GM21737 (cell line): Measurements from ENCODE around the gene CLN5.
"Not testable (repeated sequence)": the region's sequence is repeated elsewhere in the genome, so short reads cannot be mapped to it uniquely, and the experiment has no call there.

Experiments used
- ATAC-seq: cut with Tn5 transposase; IDR thresholded peaks from one replicate; pipeline ENCODE4 v1.9.1; 2021; ENCODE audit warnings: mild to moderate bottlenecking, moderate library complexity; ENCODE audit not compliant: unreplicated experiment

The CLN5 gene

DNA sequence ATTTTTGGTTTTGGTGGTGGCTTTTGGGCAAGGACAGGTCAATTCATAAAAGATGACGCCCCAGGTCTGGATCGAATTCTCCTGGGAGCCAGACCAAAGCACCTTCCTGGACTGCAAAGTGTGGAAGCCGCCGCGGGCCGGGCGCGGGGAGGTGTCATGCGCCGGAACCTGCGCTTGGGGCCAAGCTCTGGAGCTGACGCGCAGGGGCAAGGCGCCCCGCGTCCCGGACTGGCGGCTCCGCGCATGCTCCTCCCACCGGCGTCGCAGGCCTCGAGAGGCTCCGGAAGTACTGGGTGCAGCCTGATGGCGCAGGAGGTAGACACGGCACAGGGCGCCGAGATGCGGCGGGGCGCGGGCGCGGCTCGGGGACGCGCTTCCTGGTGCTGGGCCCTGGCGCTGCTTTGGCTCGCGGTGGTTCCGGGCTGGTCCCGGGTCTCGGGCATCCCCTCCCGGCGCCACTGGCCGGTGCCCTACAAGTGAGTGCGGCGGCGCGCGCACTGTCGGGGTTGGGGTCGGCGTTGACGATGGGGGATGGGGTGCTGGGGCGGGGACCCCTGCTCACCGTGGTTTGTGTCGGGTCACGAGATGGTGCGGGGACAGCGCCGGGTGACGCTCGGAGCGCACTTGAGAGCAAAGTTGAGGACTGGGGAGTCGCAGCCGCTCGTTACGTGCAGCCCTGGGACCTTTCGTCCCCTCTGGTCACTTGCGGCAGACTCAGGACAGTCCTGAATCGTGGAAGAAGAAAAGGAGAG lies at the start of gene CLN5:
Gene CLN5, plus strand, starts transcription at position 286 of the 752 bp plus-strand sequence. Its CDS starts 18 bp downstream, at position 304.
- peak; percentile 97 for ATAC-seq

DNA sequence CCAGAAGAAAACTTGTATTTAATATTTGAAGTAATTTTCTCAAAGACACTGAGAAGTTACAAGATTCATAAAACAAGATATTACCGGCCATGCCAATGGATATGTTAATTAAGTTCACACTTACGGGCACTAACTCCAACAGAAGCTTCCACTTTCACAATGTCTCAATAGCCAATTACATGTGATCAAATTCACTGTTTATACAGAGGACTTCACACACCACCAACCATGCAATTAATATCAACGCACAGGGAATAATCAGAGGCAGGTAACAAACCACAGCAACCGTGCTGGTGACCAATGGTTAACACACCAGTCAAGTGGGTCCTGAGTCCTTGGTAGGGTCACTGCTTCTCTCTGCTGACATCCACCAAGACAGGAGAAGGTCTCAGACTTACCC lies 49.5 kb upstream of the CLN5 start:
- ATAC-seq, result no peak

DNA sequence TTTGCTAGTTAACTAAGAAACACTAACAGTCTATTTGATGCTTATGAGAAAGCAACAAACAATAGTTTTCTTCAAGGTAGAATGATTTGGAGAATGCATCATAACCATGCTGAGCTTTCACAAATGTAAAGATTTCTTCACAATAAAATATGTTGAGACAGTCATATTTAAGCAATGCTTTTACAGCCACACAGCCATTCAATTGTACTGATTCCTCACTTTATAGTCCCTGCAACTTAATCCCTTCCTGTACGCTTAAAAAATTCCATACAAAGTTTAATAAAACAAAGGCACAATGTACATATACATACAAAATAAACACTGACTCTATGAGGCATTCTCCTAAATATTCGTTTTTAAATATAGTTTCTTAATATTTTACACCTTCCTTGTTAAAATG lies 48.2 kb upstream of the CLN5 start:
- ATAC-seq, result no peak

DNA sequence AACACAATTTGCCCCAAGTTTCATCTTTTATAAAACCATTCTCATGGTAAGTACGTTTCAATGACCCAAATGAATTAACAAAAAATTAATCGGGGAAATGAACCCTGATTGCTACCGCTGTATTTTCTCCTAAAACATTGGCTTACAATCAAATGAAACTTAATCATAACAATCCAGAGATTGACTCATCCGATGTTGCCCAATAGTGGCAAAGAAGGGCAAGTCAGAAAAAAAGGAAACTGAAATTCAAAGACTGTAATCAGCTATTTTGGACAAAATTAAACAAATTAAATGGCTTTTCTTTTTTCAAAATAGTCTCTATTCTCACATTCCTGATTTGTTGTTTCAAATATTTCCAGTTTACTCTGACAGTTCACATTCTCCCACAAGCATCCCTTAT lies 47.4 kb upstream of the CLN5 start:
- ATAC-seq, result no peak

DNA sequence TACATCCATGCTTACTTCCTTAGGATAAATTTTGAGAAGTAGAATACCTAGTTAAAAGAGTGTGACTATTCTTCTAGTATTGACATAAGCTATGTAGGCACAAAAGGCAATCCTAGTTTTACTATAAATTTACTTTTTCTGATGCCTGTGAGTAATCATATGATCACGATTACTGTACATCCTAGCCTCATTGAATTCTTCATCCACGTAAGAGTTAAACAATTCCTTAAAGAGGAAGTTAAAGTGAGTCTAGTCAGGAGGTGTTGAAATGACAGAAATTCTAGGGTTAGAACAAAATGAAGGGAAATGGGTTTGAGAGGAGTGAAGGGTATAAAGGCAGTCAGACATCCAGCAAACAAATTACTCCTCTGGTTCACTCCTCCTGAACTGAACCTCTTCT lies 43.7 kb upstream of the CLN5 start, which contains the start of gene ACOD1:
Gene ACOD1, plus strand, starts transcription at position 363 of the 400 bp plus-strand sequence. CDS start 48 bp downstream, outside the sequence.
- ATAC-seq, result no peak

DNA sequence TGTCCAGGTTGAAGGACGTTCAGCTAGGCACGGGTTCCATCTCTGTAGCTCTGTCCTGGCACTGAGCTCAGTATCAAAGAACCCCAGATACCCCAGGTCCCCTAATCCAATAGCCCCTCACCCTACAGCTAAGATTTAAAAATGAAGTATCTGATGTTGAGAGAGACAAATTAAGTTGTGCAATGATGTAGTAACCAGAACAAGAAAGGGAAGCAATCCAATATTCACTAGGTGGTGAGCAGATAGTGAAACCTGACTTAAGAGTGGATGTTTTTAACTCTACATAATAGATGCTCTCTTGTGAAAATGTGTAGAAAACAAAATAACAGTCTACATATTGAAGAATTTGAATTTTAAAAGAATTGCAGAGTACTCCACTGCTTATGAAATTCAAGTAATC lies 41.8 kb upstream of the CLN5 start:
- ATAC-seq, result no peak

DNA sequence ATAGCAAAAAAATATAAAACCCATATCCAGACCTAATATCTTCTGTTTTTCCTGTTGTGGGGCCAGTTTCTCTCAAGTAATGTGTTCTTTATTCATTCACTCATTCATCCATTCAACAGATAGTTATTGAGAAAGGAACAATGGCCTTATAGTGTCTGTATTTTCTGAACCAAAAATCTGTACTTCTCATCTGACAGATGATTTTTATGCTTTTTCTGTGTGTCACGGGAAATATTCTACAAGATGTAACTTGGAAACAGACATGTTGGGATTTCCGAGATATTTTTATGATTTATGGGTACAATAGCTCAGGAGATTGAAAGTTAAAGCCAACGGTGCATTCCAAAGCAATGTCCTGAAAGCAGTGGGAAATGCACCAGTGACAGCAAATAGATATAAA lies 37.9 kb upstream of the CLN5 start:
- no peak for ATAC-seq

DNA sequence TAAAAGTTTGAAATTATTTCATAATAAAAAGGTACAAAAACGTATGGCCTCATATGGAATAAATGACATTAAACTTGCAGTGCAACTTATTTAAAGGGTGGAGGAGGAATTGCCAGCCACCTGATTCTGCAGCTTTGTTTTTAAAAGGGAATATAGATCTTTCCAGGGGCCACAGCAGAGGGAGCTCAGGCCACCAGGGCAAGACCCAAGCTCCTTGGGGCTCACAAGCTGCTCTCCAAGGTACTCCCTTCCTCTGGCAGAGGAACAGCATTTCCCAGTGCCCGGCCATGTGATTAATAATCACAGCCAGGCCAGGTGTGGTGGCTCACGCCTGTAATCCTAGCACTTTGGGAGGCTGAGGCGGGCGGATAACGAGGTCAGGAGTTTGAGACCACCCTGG lies 37.3 kb upstream of the CLN5 start:
- no peak for ATAC-seq

DNA sequence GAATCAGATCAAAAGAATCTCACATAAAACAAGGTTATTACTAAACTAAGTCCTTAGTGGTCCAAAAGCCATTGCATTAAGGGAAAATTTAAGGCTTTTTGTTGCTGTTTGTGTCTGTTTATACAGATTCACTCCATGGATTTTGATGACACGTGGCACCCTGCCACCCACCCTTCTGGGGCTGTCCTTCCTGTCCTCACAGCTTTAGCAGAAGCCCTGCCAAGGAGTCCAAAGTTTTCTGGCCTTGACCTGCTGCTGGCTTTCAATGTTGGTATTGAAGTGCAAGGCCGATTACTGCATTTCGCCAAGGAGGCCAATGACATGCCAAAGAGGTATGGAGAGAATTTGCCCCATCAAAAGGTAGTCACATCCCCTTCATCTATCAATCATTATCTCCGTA lies 36.7 kb upstream of the CLN5 start:
- ATAC-seq, result no peak

DNA sequence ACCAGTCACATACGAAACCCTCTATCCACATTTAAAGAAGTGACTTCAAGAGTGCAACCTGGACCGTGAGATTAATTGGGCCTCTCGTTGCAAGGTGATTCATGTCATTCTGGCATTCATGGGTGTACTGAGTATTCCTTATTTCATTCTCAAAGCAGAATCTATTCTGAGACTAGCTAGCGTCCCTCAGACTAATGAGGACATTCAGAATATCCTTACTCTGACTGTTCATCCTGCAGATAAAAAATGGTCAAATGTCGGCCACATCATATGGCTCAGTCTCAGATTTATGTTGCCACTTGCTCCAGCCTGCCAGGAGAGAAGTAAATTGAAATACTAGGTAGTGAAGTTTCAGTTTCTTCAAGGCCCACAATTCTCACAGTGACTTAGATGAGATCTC lies 36.2 kb upstream of the CLN5 start:
- no peak for ATAC-seq

DNA sequence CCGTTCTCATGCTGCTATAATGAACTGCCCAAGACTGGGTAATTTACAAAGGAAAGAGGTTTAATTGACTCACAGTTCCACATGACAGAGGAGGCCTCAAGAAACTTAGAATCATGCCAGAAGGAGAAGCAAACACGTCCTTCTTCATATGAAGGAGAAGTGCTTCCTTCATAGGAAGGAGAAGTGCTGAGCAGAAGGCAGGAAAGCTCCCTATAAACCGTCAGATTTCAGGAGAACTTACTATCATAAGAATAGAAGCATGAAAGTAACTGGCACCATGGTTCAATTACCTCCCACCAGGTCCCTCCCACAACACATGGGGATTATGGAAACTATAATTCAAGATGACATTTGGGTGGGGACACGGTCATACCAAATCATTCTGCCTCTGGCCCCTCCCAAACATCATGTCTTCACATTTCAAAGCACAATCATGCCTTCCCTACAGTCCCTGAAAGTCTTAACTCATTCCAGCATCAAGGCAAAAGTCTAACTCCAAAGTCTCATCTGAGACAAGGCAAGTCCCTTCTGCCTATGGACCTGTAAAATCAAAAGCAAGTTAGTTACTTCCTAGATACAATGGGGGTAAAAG lies 32.9 kb upstream of the CLN5 start:
- ATAC-seq, result no peak

DNA sequence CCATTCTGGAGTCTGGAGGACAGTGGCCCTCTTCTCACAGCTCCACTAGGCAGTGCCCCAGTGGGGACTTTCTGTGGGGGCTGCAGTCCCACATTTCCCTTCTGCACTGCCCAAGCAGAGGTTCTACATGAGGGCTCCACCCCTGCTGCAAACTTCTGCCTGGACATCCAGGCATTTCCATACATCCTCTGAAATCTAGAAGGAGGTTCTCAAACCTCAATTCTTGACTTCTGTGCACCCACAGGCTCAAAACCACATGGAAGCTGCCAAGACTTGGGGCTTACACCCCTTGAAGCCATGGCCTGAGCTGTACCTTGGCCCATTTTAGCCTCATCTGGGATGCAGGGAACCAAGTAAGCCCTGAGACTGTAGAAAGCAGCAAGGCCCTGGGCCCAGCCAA lies 32.1 kb upstream of the CLN5 start:
- not testable (repeated sequence) for ATAC-seq

DNA sequence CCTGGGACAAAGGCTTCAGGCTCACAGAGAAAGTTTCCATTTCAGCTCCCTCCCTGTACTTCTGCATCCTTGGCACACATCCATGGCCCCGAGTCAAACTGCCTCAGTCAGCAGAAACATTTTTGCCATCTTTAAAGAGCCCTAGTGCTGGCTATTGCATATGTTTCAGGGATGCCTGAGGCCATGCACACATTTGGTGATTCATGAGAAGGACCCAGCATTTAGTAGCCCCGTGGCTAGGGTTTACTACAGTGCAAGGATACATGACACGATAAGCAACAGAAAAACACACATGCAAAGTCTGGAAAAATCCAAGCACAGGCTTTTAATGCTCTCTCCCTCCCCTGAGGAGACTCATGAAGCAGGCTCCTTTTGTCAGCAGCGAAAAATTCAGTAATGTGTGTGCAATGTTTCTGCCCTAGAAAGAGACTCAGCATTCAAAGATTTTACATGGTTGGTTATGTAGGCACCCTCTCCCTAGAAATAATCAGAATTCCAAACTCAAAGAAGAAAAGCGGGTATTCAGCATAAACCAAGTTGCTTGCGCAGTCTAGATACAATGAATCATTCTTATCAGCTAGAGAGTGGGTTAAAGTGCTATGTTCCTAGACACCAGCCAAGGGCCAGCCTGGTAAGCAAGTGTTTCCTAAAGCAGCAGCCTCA lies 26.0 kb upstream of the CLN5 start:
- no peak for ATAC-seq

DNA sequence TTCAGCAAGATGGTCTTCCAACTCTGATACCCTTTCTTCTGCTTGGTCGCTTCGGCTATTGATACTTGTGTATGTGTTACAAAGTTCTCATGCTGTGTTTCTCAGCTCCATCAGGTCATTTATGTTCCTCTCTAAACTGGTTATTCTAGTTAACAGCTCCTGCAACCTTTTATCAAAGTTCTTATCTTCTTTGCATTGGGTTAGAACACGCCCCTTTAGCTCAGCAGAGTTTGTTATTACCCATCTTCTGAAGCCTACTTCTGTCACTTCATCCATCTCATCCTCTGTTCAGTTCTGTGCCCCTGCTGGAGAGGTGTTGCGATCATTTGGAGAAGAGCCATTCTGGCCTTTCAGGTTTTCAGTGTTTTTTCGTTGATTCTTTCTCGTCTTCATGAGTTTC lies 24.9 kb upstream of the CLN5 start:
- ATAC-seq, result no peak

DNA sequence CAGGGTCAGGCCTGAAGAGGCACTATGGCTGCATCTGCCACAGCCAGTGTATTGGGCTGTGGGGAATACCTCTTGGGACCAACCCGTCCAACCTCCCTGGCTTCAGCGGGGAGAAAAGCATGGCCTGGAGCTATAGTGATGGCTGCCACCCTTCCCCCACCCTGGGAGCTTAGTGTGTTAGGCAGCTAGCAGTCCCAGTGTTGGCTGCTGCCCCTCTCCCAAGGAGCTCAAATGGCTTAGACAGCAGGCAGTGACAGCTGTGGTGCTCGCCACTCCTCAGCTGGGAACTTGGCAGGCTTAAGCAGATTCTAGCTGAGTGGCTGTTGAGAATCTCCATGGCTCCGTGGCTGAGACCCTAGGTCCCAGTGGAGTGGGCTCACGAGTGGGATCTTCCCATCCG lies 23.8 kb upstream of the CLN5 start:
- no peak for ATAC-seq

DNA sequence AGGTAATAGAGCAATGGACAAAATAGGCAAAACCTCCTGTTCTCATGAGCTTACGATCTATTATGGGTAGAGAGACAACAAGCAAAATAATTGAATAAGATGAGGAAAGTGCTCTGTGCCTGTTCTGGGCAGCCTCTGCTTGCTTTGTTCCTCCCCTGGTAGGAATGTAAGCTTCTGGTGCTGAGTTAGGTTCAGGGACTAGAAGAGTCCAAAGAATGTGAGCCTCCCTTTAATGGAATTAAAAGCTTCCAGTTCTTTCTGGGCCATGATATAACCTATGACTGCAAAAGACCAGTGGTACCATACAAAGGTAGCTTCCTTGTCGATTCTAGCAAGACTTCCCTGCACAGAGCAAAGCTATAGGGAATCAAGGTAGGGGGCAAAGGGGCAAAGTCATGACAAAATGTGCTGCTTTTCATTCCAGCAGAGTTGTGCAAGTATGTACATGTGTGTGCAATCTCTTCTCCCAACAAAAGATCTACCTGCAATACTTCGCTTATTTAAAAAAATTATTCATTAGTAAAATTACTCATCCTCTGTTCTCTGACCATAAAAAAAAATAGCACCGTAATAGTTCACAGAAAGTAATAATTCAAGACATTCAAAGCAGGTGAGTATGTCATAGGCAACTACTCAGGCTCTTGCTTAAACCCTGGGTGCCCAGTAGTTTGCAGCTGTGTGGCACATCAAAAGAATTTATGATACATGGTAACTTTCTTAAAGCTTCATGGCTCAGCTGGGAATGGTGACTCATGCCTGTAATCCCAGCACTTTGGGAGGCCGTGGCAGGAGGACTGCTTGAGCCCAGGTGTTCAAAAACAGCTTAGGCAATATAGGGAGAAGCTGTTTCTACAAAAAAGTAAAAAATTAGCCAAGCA lies 22.2 kb upstream of the CLN5 start:
- ATAC-seq, result no peak

DNA sequence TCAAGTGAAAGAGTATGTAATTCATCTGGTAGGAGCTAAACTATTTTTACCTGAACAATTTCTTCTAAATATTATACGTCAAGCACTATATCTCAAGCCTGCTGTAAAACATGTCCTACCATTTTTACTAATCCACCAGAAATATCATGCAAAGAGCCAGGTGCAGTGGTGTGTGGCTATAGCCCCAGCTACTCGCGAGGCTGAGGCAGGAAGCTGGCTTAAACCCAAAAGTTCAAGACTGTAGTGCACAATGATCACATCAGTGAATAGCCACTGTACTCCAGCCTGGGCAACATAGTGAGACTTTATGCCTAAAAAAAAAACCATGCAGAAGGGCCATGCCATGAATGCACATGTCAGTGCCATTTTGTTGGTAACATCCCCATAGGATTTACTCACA lies 20.7 kb upstream of the CLN5 start:
- no peak for ATAC-seq

DNA sequence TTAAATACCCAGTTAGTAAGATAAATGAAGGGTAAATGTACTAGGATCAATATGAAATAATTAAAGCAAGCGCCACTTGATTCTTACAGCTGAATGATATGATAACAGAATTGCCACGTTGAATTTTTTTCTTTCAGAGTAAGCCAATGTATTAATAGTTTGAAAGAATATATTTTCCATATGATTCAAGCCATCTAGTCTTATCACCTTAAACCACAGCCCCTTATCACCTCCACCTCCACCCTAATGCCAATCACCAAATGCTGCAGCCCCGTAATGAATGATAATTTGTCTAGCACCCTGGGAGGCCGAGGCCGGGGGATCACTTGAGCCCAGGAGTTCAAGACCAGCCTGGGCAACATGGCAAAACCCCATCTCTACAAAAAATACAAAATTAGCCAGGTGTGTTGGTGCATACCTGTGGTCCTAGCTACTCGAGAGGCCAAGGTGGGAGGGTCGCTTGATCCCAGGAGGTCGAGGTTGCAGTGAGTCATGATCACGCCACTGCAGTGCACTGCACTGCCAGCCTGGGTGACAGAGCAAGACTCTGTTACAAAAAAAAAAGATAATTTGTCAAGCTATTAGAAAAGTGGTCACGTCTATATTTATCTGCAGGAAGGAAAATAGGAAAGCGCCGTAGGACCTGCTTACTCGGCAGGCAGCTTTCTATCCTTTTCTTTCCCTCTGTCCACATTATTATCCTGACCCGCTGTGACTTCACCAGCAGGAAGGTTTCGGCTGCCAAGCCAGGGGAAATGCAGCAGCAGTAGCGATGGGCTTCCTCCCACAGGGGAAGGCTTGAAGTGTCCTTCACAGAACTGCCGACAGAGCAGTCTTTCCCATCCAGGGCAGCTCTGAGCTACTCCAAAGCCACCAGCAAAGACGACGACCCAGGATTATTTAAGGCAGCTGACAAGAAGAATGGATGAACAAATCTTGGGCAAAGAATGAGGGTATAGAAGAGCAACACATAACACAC lies 19.7 kb upstream of the CLN5 start:
- no peak for ATAC-seq

DNA sequence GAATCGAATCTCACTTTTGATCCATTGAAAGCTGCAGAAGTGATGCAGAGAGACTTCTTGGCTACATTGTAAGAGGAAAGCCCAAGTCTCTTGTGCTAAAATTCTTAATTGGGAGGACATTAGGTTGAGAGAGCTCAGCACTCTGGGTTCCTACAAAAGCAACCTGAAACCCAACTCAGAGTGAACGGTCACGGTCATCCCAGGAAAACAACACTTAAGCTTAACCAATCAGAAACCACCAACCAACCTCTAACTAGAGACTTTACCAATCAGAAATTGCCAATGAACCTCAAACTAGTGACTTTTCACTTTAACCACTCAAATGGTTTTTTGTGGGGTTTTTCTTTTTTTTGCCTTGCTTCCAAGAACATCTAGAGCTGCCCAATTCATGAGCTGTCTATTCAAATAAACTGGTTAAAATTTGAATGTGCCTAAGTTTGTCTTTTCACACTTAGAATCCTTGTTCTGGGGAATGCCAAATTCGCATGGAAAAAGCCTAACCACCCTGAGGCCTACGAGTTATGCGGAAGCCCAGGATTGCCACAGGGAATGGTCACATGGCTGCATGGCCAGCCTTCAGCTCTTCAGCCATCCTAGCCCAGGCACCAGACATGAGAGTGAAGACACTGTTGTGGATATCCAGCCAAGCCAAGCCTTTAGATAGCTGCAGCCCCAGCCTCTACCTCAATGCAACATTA lies 17.8 kb upstream of the CLN5 start:
- ATAC-seq, result no peak

DNA sequence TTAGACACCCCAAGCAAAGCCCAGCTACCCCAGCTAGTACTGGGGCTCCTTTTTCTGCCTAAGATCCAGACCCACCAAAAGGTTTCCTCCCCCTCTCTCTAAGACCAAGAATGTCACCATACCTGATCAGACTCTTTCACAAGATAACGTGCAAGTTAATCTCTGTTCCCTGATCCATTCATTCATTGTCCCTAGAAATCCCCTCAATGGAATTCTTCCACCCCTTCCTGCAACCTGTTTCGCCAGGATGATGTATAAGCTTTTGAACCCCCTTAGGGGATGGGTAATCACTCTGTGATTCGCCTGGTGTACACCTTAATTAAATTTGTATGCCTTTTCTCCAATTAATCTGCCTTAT lies 17.3 kb upstream of the CLN5 start:
- ATAC-seq, result no peak
